Measurements from ENCODE around the gene S100A11.

DNA sequence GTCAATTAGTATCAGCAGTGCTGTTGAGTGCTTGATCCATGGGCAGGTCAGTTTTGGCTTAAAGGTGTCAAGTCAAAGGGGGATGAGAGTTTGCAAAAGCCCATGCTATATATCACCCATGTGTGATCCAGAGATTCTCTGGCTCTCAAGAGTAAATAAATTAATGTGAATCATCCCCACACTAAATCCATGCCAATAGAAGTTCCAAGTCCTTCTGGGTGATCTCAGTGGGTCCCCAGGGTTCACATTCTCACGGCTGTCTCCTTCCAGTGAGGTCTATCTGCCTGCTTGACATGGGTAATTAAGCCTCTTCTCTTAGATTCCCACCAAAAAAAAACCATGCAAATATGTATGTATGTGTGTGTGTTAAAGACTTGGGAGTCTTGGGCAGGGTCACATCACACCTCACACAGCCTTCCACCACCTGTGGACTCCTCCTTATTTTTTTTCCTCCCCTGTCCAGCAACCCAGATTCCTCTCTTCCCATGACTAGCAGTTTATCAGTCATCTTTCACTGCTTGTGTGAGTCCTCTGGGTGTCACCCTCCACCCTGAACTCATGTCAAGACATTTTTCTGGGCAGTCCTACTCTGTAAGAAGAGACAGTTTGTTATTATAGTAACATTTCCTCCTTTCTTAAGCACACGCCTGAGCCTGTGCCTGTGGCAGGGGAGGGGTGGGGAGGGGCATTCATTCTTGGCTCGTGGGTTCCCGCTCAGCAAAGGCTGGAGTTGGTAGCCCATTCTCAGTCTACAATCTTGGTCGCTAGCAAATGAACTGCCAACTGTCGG lies 14.3 kb upstream of the S100A11 start:
- TF ChIP-seq, protein P1, sequence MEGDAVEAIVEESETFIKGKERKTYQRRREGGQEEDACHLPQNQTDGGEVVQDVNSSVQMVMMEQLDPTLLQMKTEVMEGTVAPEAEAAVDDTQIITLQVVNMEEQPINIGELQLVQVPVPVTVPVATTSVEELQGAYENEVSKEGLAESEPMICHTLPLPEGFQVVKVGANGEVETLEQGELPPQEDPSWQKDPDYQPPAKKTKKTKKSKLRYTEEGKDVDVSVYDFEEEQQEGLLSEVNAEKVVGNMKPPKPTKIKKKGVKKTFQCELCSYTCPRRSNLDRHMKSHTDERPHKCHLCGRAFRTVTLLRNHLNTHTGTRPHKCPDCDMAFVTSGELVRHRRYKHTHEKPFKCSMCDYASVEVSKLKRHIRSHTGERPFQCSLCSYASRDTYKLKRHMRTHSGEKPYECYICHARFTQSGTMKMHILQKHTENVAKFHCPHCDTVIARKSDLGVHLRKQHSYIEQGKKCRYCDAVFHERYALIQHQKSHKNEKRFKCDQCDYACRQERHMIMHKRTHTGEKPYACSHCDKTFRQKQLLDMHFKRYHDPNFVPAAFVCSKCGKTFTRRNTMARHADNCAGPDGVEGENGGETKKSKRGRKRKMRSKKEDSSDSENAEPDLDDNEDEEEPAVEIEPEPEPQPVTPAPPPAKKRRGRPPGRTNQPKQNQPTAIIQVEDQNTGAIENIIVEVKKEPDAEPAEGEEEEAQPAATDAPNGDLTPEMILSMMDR (conservative IDR thresholded peaks at IDR 0.05; ENCODE audit: low read length): 0 out of 2 replicates have a peak, but pooled peaks have one; percentile 13
- no peak for TF ChIP-seq EZH2phosphoT487 (IDR thresholded peaks at IDR 0.05; ENCODE audit: borderline replicate concordance, low read depth, low read length)

All from OCI-LY7 (cell line).